GM19035 (cell line): ENCODE data around the gene EXOC4.
"Not testable (repeated sequence)": the region's sequence is repeated elsewhere in the genome, so short reads cannot be mapped to it uniquely, and the experiment has no call there.

Experiments
- ATAC-seq: cut with Tn5 transposase; IDR thresholded peaks from one replicate; pipeline ENCODE4 v1.9.1; 2021; ENCODE audit not compliant: unreplicated experiment

The EXOC4 gene

DNA sequence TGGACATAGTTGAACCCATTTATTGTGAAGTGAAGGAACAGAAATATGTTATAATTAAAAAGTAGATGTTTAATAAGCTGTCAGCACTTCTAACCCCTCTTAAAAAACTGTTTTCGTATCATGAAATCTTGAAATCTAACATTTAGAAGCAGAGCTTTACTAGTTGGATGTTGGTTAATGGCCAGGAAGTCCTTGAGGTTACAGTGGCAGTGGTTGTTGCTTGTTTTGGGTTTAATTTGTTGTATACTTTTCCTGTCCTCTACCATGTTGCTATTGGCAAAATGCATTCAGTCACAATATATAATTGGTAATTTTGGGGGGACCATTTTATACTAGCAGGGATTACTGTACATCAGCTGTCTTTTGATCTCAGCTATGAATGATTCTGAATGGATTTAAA lies 60.7 kb downstream of the EXOC4 start:
- ATAC-seq, result no peak

DNA sequence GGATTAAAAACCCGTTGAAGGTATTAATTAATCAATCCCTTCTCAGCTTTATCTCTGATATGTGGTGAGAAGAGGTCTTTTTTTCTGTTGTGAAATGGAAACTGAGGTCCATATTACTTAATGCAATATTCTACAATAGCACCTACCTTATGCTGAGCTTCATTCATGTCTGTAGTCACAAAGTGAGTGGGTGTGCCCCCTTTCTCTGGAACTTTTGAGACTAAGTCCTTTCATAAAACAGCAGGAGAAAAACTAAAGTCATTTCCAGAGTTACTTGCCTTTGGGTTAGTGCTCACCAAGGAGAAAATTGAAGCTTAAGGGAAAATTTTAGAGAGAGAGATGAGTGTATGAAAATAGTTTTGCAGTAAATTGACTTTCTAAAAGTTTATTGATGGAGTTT lies 61.2 kb downstream of the EXOC4 start:
- ATAC-seq, result no peak

DNA sequence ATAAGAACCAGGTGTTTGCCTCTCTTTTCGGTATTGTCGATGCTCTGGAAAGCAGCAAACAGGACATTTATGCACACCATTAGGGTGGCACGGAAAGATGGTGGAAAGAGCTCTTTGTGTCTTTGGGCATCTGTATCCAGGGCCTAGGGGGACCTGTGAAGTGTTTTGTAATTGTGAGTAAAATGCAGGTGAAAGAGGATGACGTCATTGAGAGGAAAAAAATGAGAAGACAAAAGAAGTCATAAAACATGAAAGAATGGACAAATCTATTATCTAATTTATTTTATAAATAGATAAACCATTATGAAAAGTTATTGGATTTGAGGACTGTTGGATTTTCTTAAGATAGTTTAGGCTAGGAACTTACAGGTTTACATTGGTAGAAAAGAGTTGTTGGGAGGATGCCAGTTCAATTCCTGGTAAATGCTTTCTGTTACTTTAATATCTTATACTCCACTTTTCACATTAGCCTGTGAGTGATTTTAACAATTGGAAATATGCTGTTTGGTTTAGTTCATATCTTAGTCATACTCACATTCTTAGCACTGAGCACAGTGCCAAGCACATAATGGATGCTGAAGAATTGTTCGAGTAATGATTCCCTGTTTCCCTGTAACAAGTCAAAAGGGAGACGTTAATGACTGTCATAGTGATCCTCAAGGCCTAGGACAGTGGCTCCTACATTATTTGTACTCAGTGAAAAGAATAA lies 62.6 kb downstream of the EXOC4 start:
- ATAC-seq, result no peak

DNA sequence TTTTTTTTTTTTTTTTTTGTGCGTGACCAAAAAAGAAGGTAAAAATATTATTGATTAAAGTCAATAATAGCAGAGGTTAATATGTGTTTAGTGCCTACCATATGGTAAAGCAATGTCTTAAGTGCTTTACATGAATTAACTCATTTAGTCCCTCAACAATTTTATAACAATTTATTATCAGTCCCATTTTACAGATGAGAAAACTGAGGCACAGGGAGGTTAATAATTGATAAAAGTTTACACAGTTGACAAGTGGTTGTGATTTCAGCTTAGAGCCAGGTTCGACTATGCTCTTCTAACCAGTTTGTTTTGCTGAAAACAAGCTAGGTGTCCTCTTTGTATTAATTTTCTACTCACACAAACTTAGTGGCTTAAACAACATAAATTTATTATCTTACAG lies 67.0 kb downstream of the EXOC4 start:
- no peak for ATAC-seq

DNA sequence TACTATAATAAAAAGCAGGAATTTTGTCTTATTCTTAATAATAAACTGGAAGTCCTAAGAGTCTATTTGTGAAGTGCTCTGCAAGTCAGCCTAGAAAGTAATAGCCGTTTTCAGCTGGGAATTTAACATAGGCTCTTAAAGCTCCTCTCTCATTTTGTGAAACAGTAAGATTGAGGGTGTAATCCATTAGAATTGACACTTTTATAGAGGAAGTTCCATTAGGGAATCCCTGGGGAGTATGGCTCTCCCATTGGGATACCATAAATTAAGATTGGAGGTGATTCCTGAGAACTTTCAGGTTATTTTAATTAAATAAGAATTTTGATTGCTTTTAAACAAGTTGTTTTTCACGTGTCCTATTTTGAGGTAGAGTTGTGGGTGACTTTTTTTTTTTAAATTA lies 68.0 kb downstream of the EXOC4 start:
- no peak for ATAC-seq

DNA sequence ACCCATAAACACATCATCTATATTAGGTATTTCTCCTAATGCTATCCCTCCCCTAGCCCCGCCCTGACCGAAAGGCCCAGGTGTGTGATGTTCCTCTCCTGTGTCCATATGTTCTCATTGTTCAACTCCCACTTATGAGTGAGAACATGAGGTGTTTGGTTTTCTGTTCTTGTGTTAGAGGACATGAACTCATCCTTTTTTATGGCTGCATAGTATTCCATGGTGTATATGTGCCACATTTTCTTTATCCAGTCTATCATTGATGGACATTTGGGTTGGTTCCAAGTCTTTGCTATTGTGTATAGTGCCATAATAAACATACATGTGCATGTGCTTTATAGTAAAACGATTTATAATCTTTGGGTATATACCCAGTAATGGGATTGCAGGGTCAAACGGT lies 68.5 kb downstream of the EXOC4 start:
- not testable (repeated sequence) for ATAC-seq

DNA sequence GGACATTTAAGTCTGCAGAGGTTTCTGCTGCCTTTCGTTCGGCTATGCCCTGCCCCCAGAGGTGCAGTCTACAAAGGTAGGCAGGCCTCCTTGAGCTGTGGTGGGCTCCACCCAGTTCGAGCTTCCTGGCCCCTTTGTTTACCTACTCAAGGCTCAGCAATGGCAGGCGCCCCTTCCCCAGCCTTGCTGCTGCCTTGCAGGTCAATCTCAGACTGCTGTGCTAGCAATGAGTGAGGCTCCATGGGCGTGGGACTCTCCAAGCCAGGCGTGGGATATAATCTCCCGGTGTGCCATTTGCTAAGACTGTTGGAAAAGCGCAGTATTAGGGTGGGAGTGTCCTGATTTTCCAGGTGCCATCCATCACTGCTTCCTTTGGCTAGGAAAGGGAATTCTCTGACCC lies 73.9 kb downstream of the EXOC4 start:
- not testable (repeated sequence) for ATAC-seq

DNA sequence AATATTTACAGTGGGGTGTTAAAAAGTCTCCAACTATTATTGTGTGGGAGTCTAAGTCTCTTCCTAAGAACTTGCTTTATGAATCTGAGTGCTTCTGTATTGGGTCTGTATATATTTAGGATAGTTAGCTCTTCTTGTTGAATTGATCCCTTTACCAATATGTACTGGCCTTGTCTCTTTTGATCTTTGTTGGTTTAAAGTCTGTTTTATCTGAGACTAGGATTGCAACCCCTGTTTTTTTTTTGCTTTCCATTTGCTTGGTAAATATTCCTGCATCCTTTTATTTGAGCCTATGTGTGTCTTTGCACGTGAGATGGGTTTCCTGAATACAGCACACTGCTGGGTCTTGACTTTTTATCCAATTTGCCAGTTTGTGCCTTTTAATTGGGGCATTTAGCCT lies 75.1 kb downstream of the EXOC4 start:
- ATAC-seq, result not testable (repeated sequence)

DNA sequence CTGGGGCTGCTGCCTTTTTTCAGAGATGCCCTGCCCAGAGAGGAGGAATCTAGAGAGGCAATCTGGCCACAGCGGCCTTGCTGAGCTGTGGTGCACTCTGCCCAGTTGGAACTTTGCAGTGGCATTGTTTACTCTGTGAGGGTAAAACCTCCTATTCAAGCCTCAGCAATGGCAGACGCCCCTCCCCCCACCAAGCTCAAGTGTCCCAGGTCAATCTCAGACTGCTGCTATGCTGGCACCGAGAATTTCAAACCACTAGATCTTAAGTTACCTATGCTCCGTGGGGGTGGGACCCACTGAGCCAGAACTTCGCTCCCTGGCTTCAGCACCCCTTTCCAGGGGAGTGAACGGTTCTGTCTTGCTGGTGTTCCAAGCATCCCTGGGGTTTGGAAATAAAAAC lies 77.2 kb downstream of the EXOC4 start:
- ATAC-seq, result no peak

DNA sequence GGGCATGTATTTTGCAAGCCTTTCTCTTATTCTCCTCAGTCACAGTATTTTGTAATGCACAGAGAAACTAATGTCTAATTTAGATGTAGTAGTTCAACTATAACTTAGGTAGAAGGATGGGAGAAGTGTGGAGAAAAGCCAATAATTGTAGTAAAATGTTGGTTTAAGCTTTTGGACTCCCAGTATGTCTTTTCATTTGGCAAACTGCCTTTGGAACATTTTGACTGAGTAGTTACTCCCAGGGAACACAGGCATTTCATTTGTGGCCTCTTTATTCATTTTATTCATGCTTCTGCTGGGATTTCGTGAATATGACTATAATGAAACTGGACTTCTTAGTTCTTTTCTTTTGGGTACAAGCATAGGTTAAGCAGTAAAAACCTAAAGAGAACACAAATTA lies 79.0 kb downstream of the EXOC4 start:
- no peak for ATAC-seq

DNA sequence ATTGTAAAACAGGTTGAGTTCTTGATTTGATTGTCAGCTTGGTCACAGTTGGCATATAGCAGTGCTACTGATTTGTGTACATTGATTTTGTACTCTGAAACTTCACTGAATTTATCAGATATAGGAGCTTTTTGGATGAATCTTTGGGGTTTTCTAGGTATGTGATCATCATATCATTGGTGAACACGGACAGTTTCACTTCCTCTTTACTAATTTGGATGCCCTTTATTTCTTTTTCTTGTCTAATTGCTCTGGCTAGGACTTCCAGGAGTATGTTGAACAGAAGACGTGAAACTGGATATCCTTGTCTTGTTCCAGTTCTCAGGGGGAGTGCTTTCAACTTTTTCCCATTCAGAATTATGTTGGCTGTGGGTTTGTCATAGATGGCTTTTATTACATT lies 86.9 kb downstream of the EXOC4 start:
- ATAC-seq, result no peak

DNA sequence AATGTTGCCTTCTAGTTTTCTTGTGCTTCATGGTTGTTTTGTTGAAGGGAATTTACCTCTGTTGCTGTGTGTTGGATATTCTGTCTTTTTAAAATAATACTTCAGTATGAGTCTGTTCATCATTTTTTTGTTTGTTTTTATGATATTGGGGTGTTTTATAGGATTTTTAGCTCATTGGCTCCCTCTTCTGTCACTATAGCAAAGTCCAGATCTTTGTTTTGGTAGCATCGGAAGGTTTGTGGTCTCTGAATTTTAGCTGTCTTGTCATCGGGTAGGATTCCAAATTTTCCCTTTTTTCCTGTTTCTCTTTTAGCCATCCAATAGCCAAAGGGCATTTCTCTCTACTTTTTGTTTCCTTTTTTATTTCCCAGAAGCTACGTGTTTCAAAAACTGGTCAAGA lies 91.4 kb downstream of the EXOC4 start:
- no peak for ATAC-seq

DNA sequence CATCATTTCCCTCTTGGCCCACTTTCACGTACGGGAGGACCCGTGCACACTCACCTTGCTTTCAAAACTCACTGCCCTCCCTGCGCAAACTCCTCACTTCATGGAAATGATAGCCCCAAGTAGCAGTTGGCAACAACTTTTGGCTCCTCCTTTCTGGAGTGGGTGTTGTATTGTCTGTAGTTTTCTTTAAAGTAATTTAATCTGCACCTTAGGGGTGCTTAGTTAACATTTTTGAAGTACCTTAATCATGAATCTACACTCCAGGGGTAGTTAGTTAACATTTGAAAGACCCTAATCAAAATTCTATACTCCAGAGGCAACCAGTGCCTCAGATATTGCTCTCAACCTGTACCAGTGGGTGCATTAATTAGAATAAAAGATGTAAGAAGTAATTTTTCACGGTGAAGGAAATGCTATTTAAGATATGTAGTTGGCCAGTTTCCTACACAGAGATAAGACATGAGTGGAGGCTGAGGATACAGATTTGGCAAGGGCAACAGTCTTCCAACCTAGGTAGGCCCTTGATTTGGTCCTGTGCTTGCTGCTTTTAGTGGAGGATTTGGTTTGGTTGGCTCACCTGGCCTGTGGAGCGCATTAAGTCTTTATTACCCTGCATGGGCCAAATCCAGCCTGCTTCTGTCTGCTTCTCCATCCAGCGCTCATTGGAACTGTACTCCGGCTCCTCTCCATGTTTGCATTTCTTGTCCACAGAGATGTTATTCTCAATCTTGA lies 93.0 kb downstream of the EXOC4 start:
- ATAC-seq, result no peak

DNA sequence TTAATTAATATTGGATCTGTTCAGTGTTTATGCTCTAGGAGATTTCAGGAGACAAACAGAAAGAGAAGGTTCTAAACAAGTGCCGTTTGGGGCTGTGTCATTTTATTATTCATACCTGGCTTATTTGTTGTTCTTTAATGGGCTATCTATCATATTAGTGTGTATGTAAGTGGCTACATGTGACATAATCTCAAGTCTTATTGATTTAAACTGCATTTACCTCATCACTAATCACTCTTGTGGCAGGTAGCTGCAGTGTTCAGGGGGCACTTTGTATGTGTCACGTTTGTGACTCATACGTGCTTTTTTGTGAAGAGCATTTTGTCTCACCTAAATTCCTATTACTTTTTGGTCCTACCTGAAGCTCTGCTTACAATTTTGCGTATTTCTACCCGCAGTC lies 95.4 kb downstream of the EXOC4 start:
- no peak for ATAC-seq

DNA sequence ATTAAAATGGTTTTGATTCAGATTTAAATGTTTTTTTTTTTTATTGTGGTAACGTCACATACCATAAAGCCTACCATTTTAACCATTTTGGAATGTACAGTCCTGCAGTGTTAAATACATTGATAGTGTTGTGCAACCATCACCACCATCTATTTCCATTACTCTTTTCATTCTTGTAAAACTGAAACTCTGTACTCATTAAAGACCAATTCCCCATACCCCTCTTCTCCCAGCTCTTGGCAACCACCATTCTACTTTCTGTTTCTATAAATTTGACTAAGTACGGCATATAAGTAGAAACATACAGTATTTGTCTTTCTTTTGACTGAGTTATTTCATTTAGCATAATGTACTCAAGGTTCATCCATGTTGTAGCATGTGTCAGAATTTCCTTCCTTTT lies 96.2 kb downstream of the EXOC4 start:
- ATAC-seq, result no peak

DNA sequence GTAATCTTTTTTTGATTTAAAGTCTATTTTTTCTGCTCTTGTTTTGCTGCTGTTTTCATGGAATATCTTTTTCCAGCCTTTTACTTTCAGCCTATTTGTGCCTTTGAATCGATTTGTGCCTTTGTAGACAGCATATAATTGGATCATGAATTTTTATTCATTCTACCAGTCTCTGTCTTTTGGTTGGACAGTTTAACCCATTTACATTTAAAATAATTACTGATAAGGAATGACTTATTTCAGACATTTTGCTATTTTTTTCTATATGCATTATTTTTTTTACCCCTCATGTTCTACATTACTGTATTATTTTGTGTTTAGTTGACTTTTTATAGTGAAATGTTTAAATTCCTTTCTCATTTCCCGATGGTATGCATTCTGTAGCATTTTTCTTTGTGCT lies 99.6 kb downstream of the EXOC4 start:
- ATAC-seq, result no peak

DNA sequence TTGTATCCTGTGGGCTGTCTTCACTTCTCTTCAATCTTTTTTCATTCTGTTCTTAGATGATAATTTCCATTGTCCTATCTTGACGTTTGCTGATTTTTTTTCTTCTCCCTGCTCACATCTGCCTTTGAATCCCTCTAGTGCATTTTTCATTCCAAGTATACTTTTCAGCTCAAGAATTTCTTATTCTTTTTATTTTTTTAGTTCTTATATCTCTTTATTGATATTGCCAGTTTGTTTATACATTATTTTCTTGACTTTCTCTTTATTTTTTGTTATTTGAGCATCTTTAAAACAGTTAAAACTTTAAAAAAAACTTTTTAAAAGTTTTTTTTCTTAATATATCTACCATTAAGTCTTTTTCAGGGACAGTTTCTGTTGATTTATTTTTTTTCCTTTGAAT lies 100.9 kb downstream of the EXOC4 start:
- ATAC-seq, result no peak

DNA sequence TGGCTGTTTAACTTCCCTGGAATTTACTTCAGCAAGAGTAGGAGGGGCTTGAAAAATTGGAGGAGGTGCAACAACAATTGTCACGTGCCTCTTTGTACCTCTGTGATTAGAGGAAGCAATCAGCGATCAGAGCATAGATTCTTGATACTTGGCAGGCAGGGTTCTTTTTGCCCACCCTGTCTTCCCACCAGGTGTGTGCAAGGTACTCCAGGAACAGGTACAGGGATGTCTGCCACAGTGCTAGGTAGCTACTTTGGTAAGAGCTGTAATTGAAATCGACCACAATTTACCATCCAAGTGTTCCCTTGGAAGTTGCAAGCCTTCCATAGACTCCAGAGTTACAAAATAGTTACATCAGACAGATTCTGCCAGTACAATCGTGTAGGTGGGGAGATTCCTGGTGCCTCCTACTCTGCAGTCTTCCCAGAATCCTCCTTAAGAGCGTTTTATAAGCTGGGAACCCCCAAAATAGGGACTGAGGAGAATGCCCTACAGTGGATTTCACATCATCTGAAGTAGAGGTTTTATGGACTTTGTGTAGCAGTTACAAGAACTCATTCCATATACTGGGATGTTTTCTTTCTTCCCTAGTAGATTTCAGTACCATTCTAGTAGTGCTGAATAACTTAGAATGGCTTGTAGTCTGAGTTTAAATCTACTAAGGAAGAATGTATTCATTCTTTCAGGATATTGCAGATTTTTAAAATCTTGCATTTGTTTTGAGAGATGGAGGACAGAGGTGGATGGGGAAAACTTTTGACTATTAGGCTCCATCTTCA lies 101.9 kb downstream of the EXOC4 start:
- ATAC-seq, result no peak

DNA sequence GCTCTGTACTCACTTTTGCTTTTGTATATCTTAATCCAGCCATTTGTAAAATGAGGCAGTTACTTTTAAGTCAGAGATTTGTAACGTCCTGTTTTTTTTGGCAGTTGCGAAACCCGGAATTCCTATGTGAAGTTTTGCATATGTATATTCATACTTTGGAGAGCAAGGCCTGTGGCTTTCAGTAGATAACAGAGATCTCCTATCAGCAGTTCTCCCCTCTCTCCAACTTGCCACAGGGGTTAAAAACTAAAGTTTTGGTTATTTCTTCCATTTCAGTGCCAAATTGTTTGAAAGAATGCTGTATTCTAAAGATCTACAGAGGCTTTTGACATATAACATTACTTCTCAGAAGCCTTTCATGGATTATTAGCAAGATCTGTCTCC lies 102.4 kb downstream of the EXOC4 start:
- ATAC-seq, result no peak

DNA sequence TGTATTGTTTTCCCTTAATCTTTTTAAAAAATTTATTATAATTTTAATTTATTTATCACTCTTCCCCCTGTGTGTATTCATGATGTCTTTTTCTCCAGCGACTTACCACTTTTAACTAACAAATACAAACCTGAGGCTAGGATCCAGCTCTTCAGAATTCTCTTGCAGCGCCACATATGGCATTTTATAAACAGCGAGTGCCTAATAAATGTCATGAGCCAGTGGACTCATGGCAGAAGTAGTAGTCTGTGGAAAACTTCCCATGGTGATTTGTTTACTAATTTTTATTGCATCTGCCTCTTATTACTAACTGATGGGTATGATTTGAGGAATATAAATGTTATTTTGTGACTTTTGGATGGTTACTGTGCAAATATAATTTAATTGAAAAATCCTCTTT lies 102.9 kb downstream of the EXOC4 start:
- ATAC-seq, result no peak

DNA sequence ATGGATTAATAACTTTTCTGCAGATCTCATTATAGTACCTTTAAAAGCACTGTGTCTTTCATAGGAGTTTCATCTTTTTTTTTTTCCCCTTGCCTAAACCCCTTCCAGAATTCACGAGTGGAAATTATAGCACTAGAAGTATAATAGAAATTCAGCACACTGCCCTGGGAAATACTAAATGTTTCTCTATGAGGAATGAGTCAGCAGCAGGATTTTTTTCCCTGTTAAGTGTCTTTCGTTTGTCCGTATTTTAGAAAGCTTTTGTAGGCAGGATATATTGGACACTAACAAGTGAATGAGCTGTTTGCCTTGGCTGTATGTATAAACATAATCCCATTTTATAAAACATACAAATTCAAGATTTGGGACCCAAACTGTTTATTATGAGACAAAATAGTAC lies 105.8 kb downstream of the EXOC4 start:
- no peak for ATAC-seq

DNA sequence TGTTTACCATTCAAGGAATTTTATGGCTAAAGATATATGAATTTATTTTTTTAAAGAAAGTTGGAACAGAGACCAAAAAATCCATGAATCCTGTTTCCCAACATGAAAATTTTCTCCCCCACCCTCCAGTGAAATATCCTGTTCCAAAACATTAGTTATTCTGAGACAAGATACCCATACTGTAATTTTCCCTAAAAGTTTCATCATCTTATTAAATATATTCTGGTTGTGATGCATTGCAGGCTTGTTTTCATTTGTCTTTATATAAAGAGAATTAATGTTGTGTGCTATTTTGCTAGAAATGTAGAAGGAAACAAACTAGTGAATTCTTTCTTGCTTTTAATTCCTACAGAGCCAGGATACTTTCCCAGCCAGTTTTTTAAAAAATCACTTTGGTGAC lies 106.6 kb downstream of the EXOC4 start:
- no peak for ATAC-seq
